ENCODE results near the gene MTMR3.

GRCh38 chr22:30074147-30074546 is 191.2 kb downstream of the MTMR3 start:
- TF ChIP-seq CTCF (IDR thresholded peaks at IDR 0.05) (no peak), POLR2A (IDR thresholded peaks at IDR 0.05) (no peak)
